Prostate gland (tissue), 2 donors: ENCODE results near the gene CCK.

Experiments
- CTCF ChIP-seq, 4 experiments: fragments of 200-600 bp in 2 of 4; fragments of 450-650 bp in 2 of 4; sonication (generic) in 2 of 4; IDR thresholded peaks; 1 replicate in 3 of 4; 2 replicates in 1 of 4; pipeline ENCODE4 v1.5.1; 2016 to 2019; ENCODE audit warnings: antibody characterized with exemption in 4 of 4, mild to moderate bottlenecking in 2 of 4, moderate library complexity in 2 of 4
- POLR2A ChIP-seq: fragments of 450-650 bp; IDR thresholded peaks from one replicate; pipeline ENCODE4 v1.6.1; 2016; ENCODE audit warnings: antibody characterized with exemption, mild to moderate bottlenecking

DNA sequence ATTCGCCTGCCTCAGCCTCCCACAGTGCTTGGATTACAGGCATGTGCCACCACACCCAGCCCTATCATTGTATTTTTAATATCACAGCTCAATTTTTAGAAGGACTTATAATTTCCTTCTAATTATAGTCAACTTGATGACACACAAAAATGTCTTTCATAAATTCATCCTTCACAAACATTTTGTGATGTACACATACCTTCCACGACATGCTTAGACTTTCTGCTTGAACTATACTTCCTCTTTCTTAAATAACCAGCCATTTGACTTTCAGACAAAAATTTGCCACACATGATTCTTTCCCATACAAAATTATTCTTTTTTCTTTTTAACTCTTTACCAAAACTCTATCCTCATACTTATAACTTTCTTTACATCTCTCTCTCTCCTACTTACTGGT, 48.4 kb upstream of the CCK start:
- TF ChIP-seq CTCF (IDR thresholded peaks at IDR 0.05): no peak
- no peak for TF ChIP-seq POLR2A
